H1 (cell line): ENCODE results near the gene ZNF738. TPM values are rescaled to one million over a fixed set of nuclear protein-coding genes. Genes with fewer than 3 reads are reported as not detected.
A peak's percentile ranks its signal among the peaks of the same experiment; 100 is the strongest.

ENCODE experiments used
- CTCF ChIA-PET: fragments of 300-600 bp; sonication (Branson Sonifier 250); formaldehyde crosslinking; loops from one replicate; lab custom pipeline; 2021; ENCODE audit not compliant: partially characterized antibody; lab: Charles Lee
- POLR2A ChIA-PET: fragments of 300-600 bp; sonication (Branson Sonifier 250); formaldehyde crosslinking; loops from one replicate; lab custom pipeline; 2021; ENCODE audit warnings: inconsistent platforms; ENCODE audit not compliant: partially characterized antibody; lab: Charles Lee
- DNase-seq, 2 experiments: peaks; one replicate each; pipeline versions ENCODE4 v3.0.0 to v3.0.0-alpha.2; 2010 to 2022; ENCODE audit warnings: low spot score in 2 of 2, low read depth in 1 of 2, mixed read lengths in 1 of 2
- FAIRE-seq: peaks from 2 replicates; lab custom pipeline; 2011; peaks lifted over from hg19 to GRCh38; lab: Jason Lieb, UNC
- H2AFZ ChIP-seq: 2 replicates; pipeline ENCODE4 v1.8.1; 2012; ENCODE audit warnings: low read length, inconsistent platforms
- H2AK5ac ChIP-seq: 2 replicates; pipeline ENCODE4 v1.6.1; 2013; ENCODE audit warnings: low read depth, low read length
- H2BK120ac ChIP-seq: replicated peaks from 2 replicates; pipeline ENCODE3; 2013; ENCODE audit warnings: low read depth, low read length, inconsistent platforms
- H2BK12ac ChIP-seq: 2 replicates; pipeline ENCODE4 v1.6.1; 2013; ENCODE audit warnings: low read depth, low read length
- H2BK15ac ChIP-seq: 2 replicates; pipeline ENCODE4 v1.6.1; 2013; ENCODE audit warnings: low read length
- H2BK20ac ChIP-seq: 2 replicates; pipeline ENCODE4 v1.6.1; 2013; ENCODE audit warnings: low read length
- H2BK5ac ChIP-seq: 2 replicates; pipeline ENCODE4 v1.6.1; 2013; ENCODE audit warnings: low read depth, low read length
- H3K14ac ChIP-seq: 2 replicates; pipeline ENCODE4 v1.6.1; 2013; ENCODE audit warnings: inconsistent platforms; ENCODE audit not compliant: insufficient read length
- H3K18ac ChIP-seq: 2 replicates; pipeline ENCODE4 v1.6.1; 2013; ENCODE audit warnings: low read length; ENCODE audit errors: extremely low read depth
- H3K23ac ChIP-seq: 2 replicates; pipeline ENCODE4 v1.6.1; 2013; ENCODE audit warnings: inconsistent platforms; ENCODE audit not compliant: insufficient read length
- H3K23me2 ChIP-seq: 2 replicates; pipeline ENCODE4 v1.6.1; 2013; ENCODE audit warnings: low read depth, low read length
- H3K27ac ChIP-seq: 2 replicates; pipeline ENCODE4 v1.6.1; 2011; ENCODE audit warnings: low read depth, low read length, inconsistent platforms
- H3K27me3 ChIP-seq, 4 experiments: replicated peaks in 1 of 4; 1 replicate in 1 of 4; 2 replicates in 3 of 4; pipeline versions ENCODE4 v1.6.1 to v1.8.1; 2011 to 2013; ENCODE audit warnings: low read length in 3 of 4, mild to moderate bottlenecking in 3 of 4, inconsistent platforms in 2 of 4, mixed read lengths in 2 of 4, moderate library complexity in 1 of 4; ENCODE audit not compliant: control insufficient read depth in 3 of 4, insufficient read depth in 3 of 4; ENCODE audit errors: extremely low read depth in 1 of 4
- H3K36me3 ChIP-seq, 4 experiments: 2 replicates each; pipeline versions ENCODE4 v1.6.1 to v1.8.1; 2011 to 2013; ENCODE audit warnings: mild to moderate bottlenecking in 4 of 4, low read length in 3 of 4, moderate library complexity in 2 of 4, control low read depth in 1 of 4, inconsistent platforms in 1 of 4; ENCODE audit not compliant: insufficient read depth in 4 of 4, control insufficient read depth in 2 of 4
- H3K4ac ChIP-seq: replicated peaks from 2 replicates; pipeline ENCODE3; 2013; ENCODE audit warnings: low read length, low read depth, mixed read lengths, inconsistent platforms; ENCODE audit not compliant: insufficient read length
- H3K4me1 ChIP-seq, 4 experiments: replicated peaks in 1 of 4; 1 replicate in 1 of 4; 2 replicates in 3 of 4; pipeline versions ENCODE4 v1.6.1 to v1.8.1; 2011 to 2013; ENCODE audit warnings: low read length in 3 of 4, inconsistent platforms in 2 of 4, mixed read lengths in 1 of 4; ENCODE audit not compliant: insufficient read depth in 4 of 4, control insufficient read depth in 3 of 4
- H3K4me2 ChIP-seq, 2 experiments: 2 replicates each; pipeline versions ENCODE4 v1.6.1 to v1.8.1; 2011 to 2013; ENCODE audit warnings: low read depth in 2 of 2, low read length in 2 of 2, control low read depth in 1 of 2, inconsistent platforms in 1 of 2, mild to moderate bottlenecking in 1 of 2; ENCODE audit not compliant: insufficient read depth in 1 of 2
- H3K4me3 ChIP-seq, 4 experiments: fragments of 200-600, 300-600 bp in 1 of 4; sonication (generic), shearing (Covaris generic), sonication (Bioruptor Twin) in 1 of 4; 2 replicates each; pipeline versions ENCODE4 v1.5.1 to v1.8.1; 2011 to 2016; ENCODE audit warnings: low read length in 4 of 4, low read depth in 3 of 4, control low read depth in 2 of 4, inconsistent platforms in 2 of 4, mild to moderate bottlenecking in 2 of 4, mixed read lengths in 1 of 4, moderate library complexity in 1 of 4; ENCODE audit not compliant: insufficient read depth in 2 of 4; ENCODE audit errors: extremely low read depth in 1 of 4
- H3K56ac ChIP-seq: replicated peaks from 2 replicates; pipeline ENCODE3; 2013; ENCODE audit warnings: low read depth, mild to moderate bottlenecking, mixed read lengths, low read length, inconsistent platforms; ENCODE audit not compliant: insufficient read length
- H3K79me1 ChIP-seq: 2 replicates; pipeline ENCODE4 v1.6.1; 2013; ENCODE audit warnings: low read depth, low read length, control low read depth
- H3K79me2 ChIP-seq, 2 experiments: 2 replicates each; pipeline versions ENCODE4 v1.6.1 to v1.8.1; 2012 to 2013; ENCODE audit warnings: low read length in 2 of 2, mild to moderate bottlenecking in 2 of 2, inconsistent platforms in 1 of 2; ENCODE audit not compliant: insufficient read depth in 2 of 2, control insufficient read depth in 1 of 2
- H3K9ac ChIP-seq, 4 experiments: replicated peaks in 1 of 4; 1 replicate in 1 of 4; 2 replicates in 3 of 4; pipeline versions ENCODE4 v1.6.1 to v1.8.1; 2011 to 2013; ENCODE audit warnings: low read depth in 3 of 4, low read length in 3 of 4, control low read depth in 2 of 4, mild to moderate bottlenecking in 2 of 4, moderate library complexity in 2 of 4, inconsistent platforms in 1 of 4; ENCODE audit errors: extremely low read depth in 1 of 4
- H3K9me3 ChIP-seq, 2 experiments: 2 replicates each; pipeline versions ENCODE4 v1.6.1 to v1.8.1; 2012 to 2013; ENCODE audit warnings: mild to moderate bottlenecking in 2 of 2, moderate library complexity in 2 of 2, control low read depth in 1 of 2, inconsistent platforms in 1 of 2, low read depth in 1 of 2, low read length in 1 of 2, mixed read lengths in 1 of 2; ENCODE audit not compliant: insufficient read depth in 2 of 2
- H4K20me1 ChIP-seq, 2 experiments: replicated peaks in 1 of 2; 2 replicates each; pipeline versions ENCODE3 to v1.8.1; 2011 to 2013; ENCODE audit warnings: inconsistent platforms in 2 of 2, low read length in 2 of 2, mild to moderate bottlenecking in 1 of 2; ENCODE audit not compliant: insufficient read depth in 2 of 2, control insufficient read depth in 1 of 2
- H4K5ac ChIP-seq: 2 replicates; pipeline ENCODE4 v1.6.1; 2013; ENCODE audit warnings: low read length, low read depth, mixed read lengths, inconsistent platforms; ENCODE audit not compliant: insufficient read length
- H4K8ac ChIP-seq: 2 replicates; pipeline ENCODE4 v1.8.0; 2013; ENCODE audit warnings: mild to moderate bottlenecking, moderate library complexity, low read length, inconsistent platforms; ENCODE audit not compliant: insufficient read depth; ENCODE audit errors: extremely low read depth
- H4K91ac ChIP-seq: replicated peaks from 2 replicates; pipeline ENCODE3; 2013; ENCODE audit warnings: low read length, mixed read lengths, inconsistent platforms; ENCODE audit not compliant: insufficient read length
- ASH2L ChIP-seq: fragments of 200-600, 300-600 bp; sonication (generic); IDR thresholded peaks from one replicate; pipeline ENCODE4 v1.7.1; 2017; ENCODE audit warnings: low read length
- GTF2F1 ChIP-seq: IDR thresholded peaks from 2 replicates; pipeline ENCODE4 v1.6.1; 2012; ENCODE audit warnings: low read depth, low read length, improper control_type of control experiment, borderline replicate concordance
- NRF1 ChIP-seq: IDR thresholded peaks from 2 replicates; pipeline ENCODE4 v1.6.1; 2011; ENCODE audit warnings: mild to moderate bottlenecking, low read depth, low read length, improper control_type of control experiment
- POLR2AphosphoS5 ChIP-seq: IDR thresholded peaks from 2 replicates; pipeline ENCODE4 v1.6.1; 2011; ENCODE audit warnings: low read depth, low read length
- RBBP5 ChIP-seq: IDR thresholded peaks from 2 replicates; pipeline ENCODE4 v1.7.1; 2012; ENCODE audit warnings: low read depth, mild to moderate bottlenecking, inconsistent platforms, low read length, moderate library complexity, borderline replicate concordance
- SIN3A ChIP-seq, 2 experiments: IDR thresholded peaks in 1 of 2; conservative IDR thresholded peaks in 1 of 2; 2 replicates each; pipeline ENCODE4 v1.6.1; 2011 to 2012; ENCODE audit warnings: low read length in 2 of 2, improper control_type of control experiment in 1 of 2, low read depth in 1 of 2, mild to moderate bottlenecking in 1 of 2
- SP2 ChIP-seq: IDR thresholded peaks from 2 replicates; pipeline ENCODE4 v1.6.1; 2012; ENCODE audit warnings: mild to moderate bottlenecking, low read length, inconsistent platforms
- TBP ChIP-seq: IDR thresholded peaks from 2 replicates; pipeline ENCODE4 v1.6.1; 2011; ENCODE audit warnings: low read depth, low read length, improper control_type of control experiment
- WGBS, 2 experiments: shearing (Covaris generic) in 1 of 2; methylation state at CpG; one replicate each; pipeline versions ENCODE4 v1.1.6 to v1.1.7; 2013 to 2015; ENCODE audit warnings: low lambda C conversion rate in 2 of 2, mixed read lengths in 2 of 2, inconsistent platforms in 1 of 2, low coverage in 1 of 2, missing lambda C conversion rate in 1 of 2; ENCODE audit not compliant: insufficient replicate concordance in 2 of 2, insufficient coverage in 1 of 2, insufficient read length in 1 of 2; ENCODE audit errors: extremely low coverage in 1 of 2, missing lambda C conversion rate in 1 of 2; 5-methylcytosine and 5-hydroxymethylcytosine counted together
- polyA plus RNA-seq, 7 experiments: library from polyadenylated mRNA; depleted of rRNA in 3 of 7; stranded (reverse) in 5 of 7; unstranded in 2 of 7; fragments of >200 nt in 5 of 7; fragments of 200-250 nt in 2 of 7; gene quantifications; 1 replicate in 5 of 7; 2 replicates in 1 of 7; 4 replicates in 1 of 7; pipeline versions ENCODE4 v1.2.1 to v1.2.3, GENCODE V29; 2011 to 2013; ENCODE audit warnings: missing spikeins in 2 of 7, mixed read lengths in 2 of 7
- total RNA-seq: library from RNA; stranded (reverse); fragmentation: NEBNext Ultra II Directional; extraction: Animal tissue kit (Norgen Biotek cat#: 25700); gene quantifications from 2 replicates; pipeline ENCODE4 v1.2.1, GENCODE V29; 2021
- TF ChIP-seq, protein P1 (sequence below): IDR thresholded peaks from 2 replicates; pipeline ENCODE4 v1.6.1; 2012; ENCODE audit warnings: inconsistent platforms
- TF ChIP-seq, protein P2 (sequence below): IDR thresholded peaks from 2 replicates; pipeline ENCODE4 v1.6.1; 2012; ENCODE audit warnings: inconsistent platforms

Gene ZNF738
- total and polyA plus RNA-seq, 2 of the 8 experiments (the other 6 are each of a cell fraction or from before 2014, with no cell fraction given), result 78.1 to 148 TPM

DNA sequence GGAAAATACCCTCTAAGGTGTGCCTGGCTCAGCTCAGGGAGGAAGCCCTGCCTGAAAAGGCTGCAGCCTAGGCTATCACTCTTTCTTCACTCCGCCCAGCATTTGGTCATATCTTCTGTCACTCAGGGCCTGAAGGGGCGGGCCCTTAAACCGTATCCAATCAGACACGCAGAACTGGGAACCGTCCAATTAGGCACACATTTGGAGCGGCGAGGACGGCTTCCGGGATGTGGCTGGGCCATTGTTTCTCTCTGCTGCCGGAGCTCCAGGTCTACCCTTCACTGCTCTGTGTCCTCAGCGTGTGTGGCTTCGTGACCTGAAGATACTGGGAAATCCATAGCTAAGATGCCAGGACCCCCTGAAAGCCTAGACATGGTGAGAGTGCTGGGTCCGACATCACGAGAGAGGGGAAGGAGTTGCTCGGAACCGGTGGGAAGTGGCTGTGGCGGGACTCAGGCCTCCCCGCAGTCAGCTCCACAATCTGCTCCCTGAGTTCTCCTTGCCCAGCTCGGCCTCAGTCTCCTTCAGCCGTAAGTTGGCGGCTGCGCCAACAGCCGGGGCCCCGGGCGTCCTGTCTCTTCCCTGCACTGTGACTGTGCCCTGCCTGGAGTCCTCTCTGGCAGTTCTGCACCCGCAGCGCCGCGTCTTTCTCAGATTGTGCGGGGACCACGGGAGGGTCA lies 38.2 kb downstream of the ZNF738 start, which contains the start of gene ZNF493:
TSS of gene ZNF493 (plus strand) at position 241 of the 680 bp plus-strand sequence. CDS start at position 346, 105 bp downstream.
- Histone ChIP-seq H2AK5ac (no peak within 1 kb of the TSS), H2BK5ac (peak within 1 kb of the TSS; percentile 61), H3K4me1 (no peaks in the 10 kb centered on the region), H2BK20ac (no peak within 1 kb of the TSS), H3K9ac (peak within 1 kb of the TSS; percentile 96 to 97 (median 96)), H3K27ac (peak within 1 kb of the TSS; percentile 92), H3K23ac (no peak within 1 kb of the TSS), H2BK120ac (no peak within 1 kb of the TSS), H3K14ac (no peak within 1 kb of the TSS), H3K56ac (no peak within 1 kb of the TSS), H3K9me3 (no peaks in the 10 kb centered on the region), H3K4ac (no peak within 1 kb of the TSS), H4K8ac (peak within 1 kb of the TSS; percentile 95; the same call in 1 of the 2 replicates), H3K23me2 (no peaks in the 10 kb centered on the region), H4K20me1 (no peaks in the 10 kb centered on the region), H2BK15ac (no peak within 1 kb of the TSS), H2AFZ (peak within 1 kb of the TSS; percentile 80; the same call in 1 of the 2 replicates), H2BK12ac (peak within 1 kb of the TSS; percentile 6; the same call in 1 of the 2 replicates), H3K18ac (no peak within 1 kb of the TSS), H3K4me3 (peak within 1 kb of the TSS; percentile 91 to 100 (median 96)), H3K79me1 (no peaks in the 10 kb centered on the region; the same call in 1 of the 2 replicates), H3K79me2 (peaks cover 0 to 42% of the 10 kb centered on the region in 2 experiments; a peak in 3 of 4 replicates), H4K91ac (no peak within 1 kb of the TSS), H4K5ac (peak within 1 kb of the TSS; percentile 10), H3K36me3 (peaks cover 0 to 17% (median 1%) of the 10 kb centered on the region in 4 experiments; a peak in 3 of 8 replicates), H3K27me3 (no peaks in the 10 kb centered on the region), H3K4me2 (peak within 1 kb of the TSS; percentile 48 to 67)
- 2% methylated on average over 26 of the region's 31 CpGs; no CpG with 5 or more reads in 1 of the 2 experiments for WGBS, 2 experiments
- CTCF ChIA-PET, result interaction anchor here (1.2 to 1.5 kb wide), 2 partner anchors 86 to 193 kb away, joined by 4 read pairs; no protein-coding TSS in a partner anchor
- DNase-seq (peak; percentile 87 to 90), FAIRE-seq (peak; percentile 98)
- POLR2A ChIA-PET, result interaction anchor here (0.6 to 3.3 kb wide), 26 partner anchors 8 to 361 kb away, joined by 3 to 20 read pairs (median 4); partner anchors contain the start of genes ZNF708 and ZNF738
- TF ChIP-seq, protein P1, sequence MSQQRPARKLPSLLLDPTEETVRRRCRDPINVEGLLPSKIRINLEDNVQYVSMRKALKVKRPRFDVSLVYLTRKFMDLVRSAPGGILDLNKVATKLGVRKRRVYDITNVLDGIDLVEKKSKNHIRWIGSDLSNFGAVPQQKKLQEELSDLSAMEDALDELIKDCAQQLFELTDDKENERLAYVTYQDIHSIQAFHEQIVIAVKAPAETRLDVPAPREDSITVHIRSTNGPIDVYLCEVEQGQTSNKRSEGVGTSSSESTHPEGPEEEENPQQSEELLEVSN, result peak; percentile 34
- TF ChIP-seq SIN3A (conservative IDR thresholded peaks at IDR 0.05 in 1 of 2, IDR thresholded peaks at IDR 0.05 in 1 of 2; ENCODE audit: low read depth in 1 of 2, low read length in 2 of 2) (peak in 1 of 2 experiments; percentile 33; a peak in 1 of 4 replicates), POLR2AphosphoS5 (peak; percentile 93), TBP (peak; percentile 92), SP2 (peak; percentile 59), ASH2L (peak; percentile 89), NRF1 (no peak), RBBP5 (peak; percentile 78; the same call in 1 of the 2 replicates), GTF2F1 (no peak)
- TF ChIP-seq, protein P2, sequence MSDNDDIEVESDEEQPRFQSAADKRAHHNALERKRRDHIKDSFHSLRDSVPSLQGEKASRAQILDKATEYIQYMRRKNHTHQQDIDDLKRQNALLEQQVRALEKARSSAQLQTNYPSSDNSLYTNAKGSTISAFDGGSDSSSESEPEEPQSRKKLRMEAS, result 0 out of 2 replicates have a peak, but pooled peaks have one; percentile 22
